Stimulated activated memory B cell treated with anti-CD40 and anti-IgM and Interleukin-4, amounts not matched to agents 10 μg/mL and 1 μg/mL and 100 μg/mL, for 72 hours (primary cell): ENCODE measurements around the gene RPS8.
"Not testable (repeated sequence)": the region's sequence is repeated elsewhere in the genome, so short reads cannot be mapped to it uniquely, and the experiment has no call there.

ENCODE experiments used
- ATAC-seq: fragments of 150-1000 bp; cut with Tn5 transposase; 2 replicates; pipeline ENCODE4 v1.10.0; 2021
- H3K27ac Mint-ChIP-seq: one replicate; pipeline ENCODE4 v1.8.0; 2022; ENCODE audit warnings: mild to moderate bottlenecking, mixed read lengths
- H3K27me3 Mint-ChIP-seq: one replicate; pipeline ENCODE4 v1.8.0; 2022; ENCODE audit warnings: mixed read lengths
- H3K36me3 Mint-ChIP-seq: one replicate; pipeline ENCODE4 v1.8.0; 2022; ENCODE audit warnings: mixed read lengths
- H3K4me1 Mint-ChIP-seq: one replicate; pipeline ENCODE4 v1.8.0; 2022; ENCODE audit warnings: mixed read lengths
- H3K4me3 Mint-ChIP-seq: one replicate; pipeline ENCODE4 v1.8.0; 2022; ENCODE audit warnings: mild to moderate bottlenecking, moderate library complexity, mixed read lengths
- H3K9me3 Mint-ChIP-seq: one replicate; pipeline ENCODE4 v1.8.0; 2022; ENCODE audit warnings: mixed read lengths

Gene RPS8

DNA sequence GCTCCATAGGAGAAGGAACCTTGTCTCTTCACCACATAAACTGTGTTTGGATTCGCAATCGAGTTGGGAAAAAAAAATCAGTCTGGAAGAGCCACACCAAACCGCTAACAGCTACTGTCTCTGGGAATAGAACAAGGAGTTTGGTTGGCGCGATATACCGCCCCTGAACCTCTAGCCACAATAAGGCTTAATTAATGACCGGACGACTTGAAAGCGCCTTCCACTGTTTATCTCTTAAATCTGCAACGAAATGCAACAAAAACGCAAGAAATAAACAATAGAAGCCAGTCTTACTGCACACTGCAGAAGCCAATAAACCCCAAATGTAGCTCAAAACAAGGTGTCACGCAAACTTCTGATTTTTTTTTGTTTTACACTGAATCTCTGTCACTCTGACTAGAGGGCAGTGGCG lies 43.9 kb downstream of the RPS8 start:
- ATAC-seq, result no peak
- H3K36me3 Mint-ChIP-seq, result peaks cover 10% of the 10 kb centered on the region
- peak overlapping the region; percentile 86 for H3K4me3 Mint-ChIP-seq
- peak overlapping the region; percentile 100 for H3K27ac Mint-ChIP-seq
- no peaks in the 10 kb centered on the region for H3K9me3 Mint-ChIP-seq
- H3K4me1 Mint-ChIP-seq, result peaks cover 40% of the 10 kb centered on the region
- no peaks in the 10 kb centered on the region for H3K27me3 Mint-ChIP-seq

DNA sequence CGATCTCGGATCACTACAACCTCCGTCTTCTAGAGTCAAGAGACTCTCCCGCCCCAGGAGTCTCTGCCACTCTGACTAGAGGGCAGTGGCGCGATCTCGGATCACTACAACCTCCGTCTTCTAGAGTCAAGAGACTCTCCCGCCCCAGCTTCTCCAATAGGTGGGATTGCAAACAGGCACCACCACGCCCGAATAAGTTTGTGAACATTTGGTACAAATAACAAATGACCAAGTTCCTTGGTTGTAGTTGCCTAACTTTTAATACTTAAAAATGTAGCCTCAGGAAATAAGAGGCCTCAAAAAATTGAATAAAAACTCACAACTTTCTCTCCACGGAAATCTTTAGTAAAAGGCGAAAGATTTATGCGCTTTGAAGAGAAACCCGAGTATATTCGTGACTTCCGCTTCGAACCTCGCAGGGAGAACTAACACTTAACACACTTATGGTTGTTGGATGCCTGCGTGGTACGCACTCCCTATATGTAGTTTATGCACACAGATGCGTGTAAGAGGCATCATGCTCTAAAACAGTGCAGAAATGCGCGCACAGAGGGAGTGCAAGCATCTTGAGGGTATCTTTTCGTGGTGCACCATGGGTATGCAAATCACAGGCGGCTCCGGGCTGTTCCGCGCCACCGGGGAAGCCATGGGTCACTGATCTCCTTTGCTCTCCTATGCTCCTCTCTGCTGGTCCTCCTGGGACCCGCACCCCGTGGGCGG lies 44.4 kb downstream of the RPS8 start:
- peak; percentile 95 for ATAC-seq
- Mint-ChIP-seq H3K4me1 (peaks cover 35% of the 10 kb centered on the region), H3K27me3 (no peaks in the 10 kb centered on the region)

DNA sequence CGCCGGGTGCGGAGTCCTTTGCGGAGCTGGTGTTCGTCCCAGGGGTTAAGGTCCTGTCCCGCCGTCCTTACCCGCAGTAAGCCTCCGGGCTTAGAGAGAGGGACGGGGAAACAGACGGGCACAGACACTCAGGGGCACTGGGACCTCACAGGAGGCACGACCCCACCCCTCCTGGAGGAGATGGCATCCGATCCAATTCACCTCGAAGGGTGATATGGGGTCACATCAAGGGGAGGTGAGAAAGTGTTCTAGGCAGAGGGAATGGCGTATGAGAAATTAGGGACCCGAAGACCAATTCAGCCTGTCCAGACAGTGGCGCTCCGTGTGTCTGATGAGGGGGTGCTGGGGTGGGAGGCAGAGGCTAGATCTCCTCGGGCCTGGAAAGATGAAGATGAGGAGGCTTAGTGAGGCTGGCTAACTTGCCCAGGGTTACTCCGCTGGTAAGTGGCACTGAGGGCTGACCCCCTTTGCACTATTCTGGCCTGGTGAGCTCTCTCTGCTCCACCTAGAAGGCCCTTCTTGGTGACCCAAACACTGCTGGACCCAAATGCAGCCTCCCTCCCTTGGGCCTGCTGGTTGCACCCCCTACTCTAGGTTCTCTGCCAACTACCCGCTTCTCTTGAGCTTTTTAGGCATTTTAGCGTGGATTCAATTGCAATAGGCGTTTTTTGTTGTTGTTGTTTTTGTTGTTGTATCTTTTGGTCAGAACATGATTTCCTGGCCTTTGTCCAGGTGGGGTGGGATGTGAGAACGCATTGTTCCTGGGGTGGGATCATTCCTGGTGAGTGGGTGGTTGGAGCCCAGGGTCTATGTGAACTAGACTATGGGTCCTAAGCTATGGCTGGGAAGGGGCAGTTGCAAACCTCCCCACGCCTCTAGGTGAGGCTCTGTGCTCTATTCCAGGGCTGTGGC lies 45.2 kb downstream of the RPS8 start:
- H3K4me3 Mint-ChIP-seq, result peak overlapping the region; percentile 86
- no peaks in the 10 kb centered on the region for H3K36me3 Mint-ChIP-seq
- ATAC-seq, result no peak
- peaks cover 28% of the 10 kb centered on the region for H3K4me1 Mint-ChIP-seq
- no peaks in the 10 kb centered on the region for H3K27me3 Mint-ChIP-seq
- peak overlapping the region; percentile 100 for H3K27ac Mint-ChIP-seq
- no peaks in the 10 kb centered on the region for H3K9me3 Mint-ChIP-seq

More for the DNA sequence above, 44.4 kb downstream of the RPS8 start:
- Mint-ChIP-seq H3K27ac (peak overlapping the region; percentile 100), H3K36me3 (peaks cover 7% of the 10 kb centered on the region), H3K9me3 (no peaks in the 10 kb centered on the region), H3K4me3 (peak overlapping the region; percentile 86)

DNA sequence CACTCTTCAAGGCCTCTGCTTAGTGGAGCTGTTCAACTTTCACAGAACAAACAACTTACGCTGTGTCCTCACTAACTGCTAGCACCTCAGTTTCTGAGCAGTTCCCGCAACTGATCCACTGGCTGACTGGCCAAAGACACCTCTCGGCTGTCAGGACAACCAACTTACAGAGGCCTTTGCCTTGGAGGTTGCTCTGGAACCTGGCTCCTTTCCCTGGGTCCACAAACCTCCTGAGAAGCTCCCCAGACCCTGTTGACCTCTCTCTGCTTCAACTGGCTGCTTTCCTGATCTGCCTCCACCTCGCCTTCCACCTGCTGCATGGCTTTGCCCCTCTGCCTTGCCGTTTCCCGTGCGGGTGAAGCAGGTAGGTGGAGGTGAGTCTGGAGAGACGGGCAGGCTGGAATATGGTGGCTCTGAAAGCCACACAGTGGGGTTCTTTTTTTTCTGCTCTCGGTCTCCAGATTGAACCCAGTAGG lies 45.9 kb downstream of the RPS8 start:
- Mint-ChIP-seq H3K4me3 (no peak overlapping the region), H3K9me3 (no peaks in the 10 kb centered on the region), H3K4me1 (peaks cover 28% of the 10 kb centered on the region), H3K36me3 (no peaks in the 10 kb centered on the region), H3K27ac (peak overlapping the region; percentile 100), H3K27me3 (no peaks in the 10 kb centered on the region)
- ATAC-seq, result no peak

DNA sequence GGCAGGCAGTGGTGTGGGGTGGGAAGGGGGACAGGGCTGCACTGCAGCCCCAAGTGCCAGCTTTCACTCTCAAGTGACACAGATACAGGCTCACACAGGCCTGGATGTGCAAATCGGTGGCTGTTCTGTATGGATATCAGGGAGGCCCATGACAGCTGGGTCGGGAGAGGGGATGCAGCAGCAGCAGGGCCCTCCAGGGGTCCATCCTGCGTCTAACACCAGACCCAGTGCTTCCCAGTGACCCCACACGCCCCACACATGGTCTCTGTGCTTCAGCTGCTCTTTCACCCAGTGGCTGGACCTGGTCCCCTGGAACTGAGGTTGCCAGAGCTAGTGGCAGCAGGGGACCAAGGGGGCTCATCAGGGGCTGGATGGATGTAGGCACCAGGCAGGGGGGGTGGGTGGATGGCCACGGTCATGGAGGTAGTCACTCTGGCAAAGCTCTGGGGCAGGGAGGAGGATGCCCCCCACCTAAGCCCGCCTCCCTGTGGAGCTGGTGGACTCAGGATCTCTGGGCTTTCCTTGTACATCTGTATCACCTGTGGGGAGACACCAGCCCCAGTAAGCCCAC lies 46.9 kb downstream of the RPS8 start:
- H3K27me3 Mint-ChIP-seq, result no peaks in the 10 kb centered on the region
- peak overlapping the region; percentile 22 for H3K27ac Mint-ChIP-seq
- H3K4me3 Mint-ChIP-seq, result no peak overlapping the region
- peaks cover 28% of the 10 kb centered on the region for H3K4me1 Mint-ChIP-seq
- no peaks in the 10 kb centered on the region for H3K36me3 Mint-ChIP-seq
- ATAC-seq, result no peak
- H3K9me3 Mint-ChIP-seq, result no peaks in the 10 kb centered on the region

DNA sequence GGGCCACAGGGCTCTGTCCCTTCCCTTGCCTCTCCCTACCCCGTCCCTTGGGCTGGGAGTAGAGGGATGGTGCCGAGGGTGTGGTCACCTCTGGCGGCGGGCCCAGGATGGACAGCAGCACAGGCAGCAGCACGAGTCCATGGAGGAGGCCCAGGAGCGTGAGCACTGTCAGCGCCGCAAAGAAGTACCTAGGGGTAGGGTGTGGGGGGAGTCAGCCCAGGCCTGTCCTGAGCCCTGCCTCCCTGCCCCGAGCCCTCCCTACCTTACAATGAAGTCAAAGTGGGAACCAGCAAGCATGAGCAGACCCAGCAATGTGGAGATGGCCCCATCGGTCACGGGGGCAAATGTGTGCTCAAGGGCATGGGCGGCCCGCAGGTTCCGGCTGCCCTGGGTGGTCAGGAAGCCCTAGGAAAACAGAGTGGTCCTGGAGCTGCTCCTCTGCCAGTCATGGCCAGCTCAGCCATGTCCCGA lies 47.7 kb downstream of the RPS8 start:
- Mint-ChIP-seq H3K4me1 (peaks cover 26% of the 10 kb centered on the region), H3K4me3 (no peak overlapping the region), H3K9me3 (no peaks in the 10 kb centered on the region), H3K36me3 (no peaks in the 10 kb centered on the region), H3K27ac (peak overlapping the region; percentile 22), H3K27me3 (no peaks in the 10 kb centered on the region)
- ATAC-seq, result no peak

DNA sequence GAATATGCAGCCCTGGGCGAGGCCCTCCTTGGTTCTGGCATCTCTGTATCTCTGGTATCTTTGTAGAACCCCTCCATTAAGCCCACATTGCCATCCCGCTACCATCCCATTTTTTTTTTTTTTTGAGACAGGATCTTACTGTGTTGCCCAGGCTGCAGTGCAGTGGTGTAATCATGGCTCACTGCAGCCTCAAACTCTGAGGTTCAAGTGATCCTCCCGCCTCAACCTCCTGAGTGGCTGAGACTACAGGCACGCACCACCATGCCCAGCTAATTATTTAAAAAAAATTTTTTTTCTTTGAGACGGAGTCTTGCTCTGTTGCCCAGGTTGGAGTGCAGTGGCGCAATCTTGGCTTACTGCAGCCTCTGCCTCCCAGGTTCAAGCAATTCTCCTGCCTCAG lies 49.1 kb downstream of the RPS8 start:
- H3K27me3 Mint-ChIP-seq, ATAC-seq, H3K4me3 Mint-ChIP-seq, H3K36me3 Mint-ChIP-seq, H3K9me3 Mint-ChIP-seq, H3K27ac Mint-ChIP-seq: not testable (repeated sequence)
- peaks cover 12% of the 10 kb centered on the region for H3K4me1 Mint-ChIP-seq

DNA sequence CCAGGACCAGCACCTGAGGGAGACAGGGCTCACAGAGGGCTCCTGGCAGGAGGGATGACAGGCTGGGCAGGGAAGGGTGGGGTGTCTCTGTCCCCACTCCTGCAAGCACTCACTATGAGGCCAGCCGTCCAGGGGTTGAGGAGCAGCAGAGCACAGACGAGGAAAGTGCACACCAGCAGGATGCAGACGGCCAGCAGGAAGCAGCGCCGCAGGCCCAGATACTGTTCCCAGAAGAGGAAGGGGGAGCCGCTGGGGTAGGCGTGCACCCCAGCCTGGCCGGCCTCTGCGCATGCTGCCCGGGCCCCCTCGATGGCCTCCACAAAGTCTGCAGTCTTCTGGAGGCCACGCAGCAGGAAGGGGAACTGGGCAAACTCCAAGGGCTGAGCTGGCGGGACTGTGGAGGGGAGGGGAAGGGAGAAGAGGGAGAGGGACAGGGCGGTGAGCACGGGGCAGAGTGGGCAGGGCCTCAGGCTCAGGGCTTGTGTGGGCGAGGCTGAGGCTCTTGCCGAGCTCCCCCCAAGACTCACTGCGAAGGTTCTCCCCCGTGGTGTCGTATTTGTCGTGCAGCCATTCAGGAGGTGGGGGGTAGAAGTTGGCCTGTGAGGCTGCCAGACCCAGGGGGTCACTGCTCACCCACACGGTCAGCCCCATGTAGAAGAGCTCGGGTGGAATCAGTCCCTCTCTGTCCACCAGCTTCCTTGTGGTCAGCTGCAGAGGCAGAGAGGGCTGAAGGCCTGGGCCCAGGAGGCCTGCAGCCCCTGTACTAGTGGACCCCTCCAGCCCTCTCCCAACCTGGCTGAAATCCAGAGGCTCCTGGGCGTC lies 51.2 kb downstream of the RPS8 start:
- Mint-ChIP-seq H3K27ac (no peak overlapping the region), H3K4me1 (no peaks in the 10 kb centered on the region), H3K27me3 (no peaks in the 10 kb centered on the region), H3K9me3 (no peaks in the 10 kb centered on the region), H3K4me3 (no peak overlapping the region), H3K36me3 (no peaks in the 10 kb centered on the region)
- ATAC-seq, result no peak

DNA sequence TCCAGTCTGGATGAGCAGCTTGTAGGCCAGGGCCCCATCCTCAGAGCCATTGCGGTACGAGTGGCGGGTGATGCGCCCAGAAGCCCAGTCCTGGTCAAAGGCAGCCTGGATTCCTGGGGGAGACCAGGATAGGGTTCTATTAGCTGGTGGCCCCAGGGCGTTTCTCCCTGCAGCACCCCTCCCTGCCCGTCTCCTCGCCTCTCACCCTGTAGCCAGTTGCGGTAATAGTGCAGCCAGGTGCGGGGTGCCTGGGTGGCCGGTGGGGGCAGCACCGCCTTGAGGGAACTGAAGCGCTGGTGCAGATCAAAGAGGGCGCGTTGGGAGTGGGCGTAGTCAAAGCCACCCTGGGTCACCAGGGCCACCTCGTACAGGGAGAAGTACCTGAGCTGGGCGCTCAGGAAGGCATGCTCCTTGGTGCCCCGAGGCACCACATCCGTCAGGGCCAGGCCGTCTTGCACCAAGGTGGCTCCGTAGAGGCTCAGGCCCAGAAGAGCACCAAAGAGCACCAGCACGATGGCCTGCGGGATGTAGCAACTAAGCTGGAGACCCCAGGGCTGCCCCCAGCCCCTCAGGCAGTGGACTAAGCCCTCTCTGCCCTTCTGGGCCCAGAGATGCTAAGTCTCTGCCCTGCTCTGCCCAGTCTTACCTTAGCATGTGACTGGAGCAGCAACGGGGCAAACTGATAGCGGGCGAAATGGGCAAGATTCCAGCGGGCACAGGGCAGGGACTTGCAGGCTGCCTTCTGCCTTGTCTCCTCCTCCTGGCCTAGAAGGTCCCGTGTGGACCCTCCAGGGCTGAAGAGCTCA lies 52.1 kb downstream of the RPS8 start:
- H3K27ac Mint-ChIP-seq, result no peak overlapping the region

DNA sequence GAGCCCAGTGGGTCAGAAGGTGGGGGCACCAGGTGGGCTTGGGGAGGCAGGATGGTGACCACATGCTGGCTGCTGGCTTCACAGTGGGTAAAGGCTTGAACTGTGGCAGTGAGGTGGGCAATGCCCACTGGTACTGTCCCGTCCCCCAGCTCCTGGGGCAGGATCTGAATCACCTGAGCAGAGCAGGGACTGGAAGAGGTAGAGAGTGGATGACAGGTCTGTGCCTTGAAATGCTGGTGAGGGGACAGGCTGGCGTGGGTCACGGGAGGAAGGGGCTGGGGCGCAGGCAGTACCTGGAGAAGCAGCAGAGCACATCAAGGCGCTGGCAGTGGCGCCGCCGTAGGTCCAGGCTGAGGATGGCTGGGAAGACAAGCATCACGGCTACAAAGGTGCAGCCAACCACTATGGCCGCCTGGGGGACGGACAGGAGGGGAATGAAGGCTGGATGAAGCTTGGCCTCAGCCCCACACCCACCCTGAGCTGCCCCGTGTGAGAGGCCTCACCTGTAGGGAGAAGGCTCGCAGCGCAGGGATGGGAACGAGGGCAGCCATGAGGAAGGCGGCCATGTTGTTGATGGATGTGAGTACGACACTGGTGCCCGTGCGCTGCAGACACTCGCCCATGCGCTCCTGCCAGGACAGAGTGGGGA lies 52.8 kb downstream of the RPS8 start:
- no peak for ATAC-seq
- no peaks in the 10 kb centered on the region for H3K27me3 Mint-ChIP-seq
- H3K9me3 Mint-ChIP-seq, result no peaks in the 10 kb centered on the region
- no peaks in the 10 kb centered on the region for H3K4me1 Mint-ChIP-seq
- H3K36me3 Mint-ChIP-seq, result no peaks in the 10 kb centered on the region
- no peak overlapping the region for H3K27ac Mint-ChIP-seq
- H3K4me3 Mint-ChIP-seq, result no peak overlapping the region

More for the DNA sequence above, 52.1 kb downstream of the RPS8 start:
- Mint-ChIP-seq H3K27me3 (no peaks in the 10 kb centered on the region), H3K36me3 (no peaks in the 10 kb centered on the region), H3K4me1 (no peaks in the 10 kb centered on the region), H3K4me3 (no peak overlapping the region), H3K9me3 (no peaks in the 10 kb centered on the region)
- ATAC-seq, result no peak
